ENCODE measurements around the gene NTRK2.

- TF ChIP-seq CTCF (IDR thresholded peaks at IDR 0.05) (no peak), POLR2A (IDR thresholded peaks at IDR 0.05) (no peak)
These were observed 339.7 kb downstream of the NTRK2 start for GRCh38 chr9:85009251-85009650.
